Stimulated activated CD4-positive, alpha-beta T cell treated with anti-CD3 and anti-CD28 coated beads, Interleukin-1b, Interleukin-23, amount 100 ng/mL, for 48 hours (primary cell): ENCODE data around the gene IDH3B.

Source experiments
- DNase-seq: peaks from one replicate; pipeline ENCODE4 v3.0.0-alpha.2; 2020

The IDH3B gene

GRCh38 chr20:2655331-2656116, 8.5 kb downstream of the IDH3B start:
- DNase-seq = no peak

DNA sequence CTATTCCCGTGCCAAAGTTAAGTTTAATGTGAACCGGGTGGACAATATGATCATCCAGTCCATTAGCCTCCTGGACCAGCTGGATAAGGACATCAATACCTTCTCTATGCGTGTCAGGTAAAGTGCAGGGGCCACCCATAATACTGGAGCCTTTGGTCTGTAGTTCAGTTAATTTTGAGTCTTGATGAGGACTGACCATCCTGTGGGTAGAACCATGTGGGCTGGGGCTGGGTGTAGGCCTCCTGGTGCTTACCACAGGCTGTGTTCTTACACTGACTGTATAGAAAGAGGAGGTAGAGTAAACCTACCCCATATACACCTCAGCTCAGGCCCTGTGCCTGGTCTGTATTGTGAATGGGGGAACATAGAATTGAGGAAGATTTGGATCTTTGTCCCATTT, 9.2 kb downstream of the IDH3B start:
- DNase-seq = no peak

DNA sequence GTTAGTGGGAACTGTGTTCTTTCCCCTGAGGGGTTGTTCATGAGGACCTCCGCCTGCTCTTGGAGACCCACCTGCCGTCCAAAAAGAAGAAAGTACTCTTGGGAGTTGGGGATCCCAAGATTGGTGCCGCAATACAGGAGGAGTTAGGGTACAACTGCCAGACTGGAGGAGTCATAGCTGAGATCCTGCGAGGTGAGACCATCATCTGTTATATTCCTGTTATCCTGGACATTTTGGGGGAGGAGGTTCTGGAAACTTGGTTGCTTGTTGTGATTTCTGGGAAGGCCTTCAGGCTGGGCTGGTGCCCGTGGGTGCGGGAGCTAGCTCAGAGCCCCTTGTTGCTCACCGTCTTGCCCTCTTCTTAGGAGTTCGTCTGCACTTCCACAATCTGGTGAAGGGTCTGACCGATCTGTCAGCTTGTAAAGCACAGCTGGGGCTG, 9.6 kb downstream of the IDH3B start:
- no peak for DNase-seq

- no peak for DNase-seq
Measured at GRCh38 chr20:2653556-2654383, 10.2 kb downstream of the IDH3B start.

- DNase-seq = no peak
Measured at GRCh38 chr20:2652724-2653555, 11.1 kb downstream of the IDH3B start.

GRCh38 chr20:2651772-2652723, 12.0 kb downstream of the IDH3B start, which contains the start of gene NOP56:
TSS of gene NOP56 (plus strand) at chr20:2652632. CDS start at chr20:2652661, 29 bp downstream.
- peak; percentile 93 for DNase-seq

DNA sequence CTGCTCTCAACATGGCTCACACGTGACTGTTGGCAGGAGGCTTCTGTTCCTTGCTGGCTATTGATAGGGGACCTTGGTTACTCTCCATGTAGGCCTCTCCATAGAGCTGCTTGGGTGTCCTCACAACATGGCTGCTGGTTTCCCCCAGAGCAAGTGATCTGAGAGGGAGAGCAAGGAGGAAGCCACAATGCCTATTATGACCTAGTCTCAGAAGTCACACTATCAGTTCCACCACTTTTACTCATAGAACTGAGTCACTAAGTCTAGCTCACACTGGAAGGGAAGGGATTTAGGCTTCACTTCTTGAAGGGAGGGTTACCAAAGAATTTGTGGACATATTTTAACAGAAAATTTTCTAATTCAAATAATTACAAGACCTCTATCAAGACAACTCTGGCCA, 20.3 kb downstream of the IDH3B start:
- no peak for DNase-seq

GRCh38 chr20:2640899-2641298, 23.1 kb downstream of the IDH3B start:
- DNase-seq = no peak

DNA sequence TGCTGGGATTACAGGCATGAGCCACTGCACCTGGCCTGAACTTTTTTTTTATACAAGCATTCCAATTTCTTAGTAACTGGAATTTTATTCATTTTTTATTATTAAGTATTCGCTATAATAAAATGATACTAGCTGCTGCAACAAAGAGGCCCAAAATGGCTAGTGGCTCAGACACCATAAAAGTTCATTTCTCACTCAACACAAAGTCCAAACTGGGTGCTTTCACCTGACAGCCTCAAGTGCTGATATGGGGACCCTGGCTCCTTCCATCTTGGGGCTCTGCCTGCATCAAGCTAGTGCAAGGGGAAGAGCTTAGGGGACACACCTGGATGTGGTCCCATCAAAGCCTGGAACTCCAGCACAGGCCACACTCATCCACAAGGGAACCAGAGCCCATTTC, 23.8 kb downstream of the IDH3B start:
- DNase-seq = no peak

GRCh38 chr20:2637246-2637645, 26.8 kb downstream of the IDH3B start:
- DNase-seq = no peak

DNA sequence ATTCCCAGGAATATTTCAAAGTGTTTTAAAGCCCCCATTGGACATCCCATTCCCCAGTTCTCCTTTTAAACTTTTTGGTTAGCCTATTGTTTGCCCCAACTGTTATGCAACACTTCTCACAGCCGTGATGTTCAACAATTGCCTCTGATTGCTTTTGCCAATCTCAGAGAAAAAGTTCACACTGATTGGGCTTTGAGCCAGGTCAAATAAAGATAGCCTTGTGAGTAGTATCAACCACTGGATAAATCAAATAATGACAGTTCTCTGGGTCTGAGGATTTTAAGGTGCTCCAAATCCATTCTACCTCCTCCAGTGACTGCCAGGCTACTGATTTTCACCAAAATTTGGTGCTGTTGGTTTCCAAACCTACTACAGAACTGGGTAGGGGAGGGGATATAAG, 30.6 kb downstream of the IDH3B start:
- no peak for DNase-seq

- DNase-seq = no peak
Measured at GRCh38 chr20:2631228-2631627, 32.8 kb downstream of the IDH3B start.

GRCh38 chr20:2626853-2627541, 37.0 kb downstream of the IDH3B start:
- DNase-seq = no peak

GRCh38 chr20:2625062-2625461, 39.0 kb downstream of the IDH3B start:
- DNase-seq = no peak

- no peak for DNase-seq
Measured at GRCh38 chr20:2624190-2624589, 39.8 kb downstream of the IDH3B start.

- no peak for DNase-seq
Measured at GRCh38 chr20:2619961-2620595, 43.9 kb downstream of the IDH3B start.

DNA sequence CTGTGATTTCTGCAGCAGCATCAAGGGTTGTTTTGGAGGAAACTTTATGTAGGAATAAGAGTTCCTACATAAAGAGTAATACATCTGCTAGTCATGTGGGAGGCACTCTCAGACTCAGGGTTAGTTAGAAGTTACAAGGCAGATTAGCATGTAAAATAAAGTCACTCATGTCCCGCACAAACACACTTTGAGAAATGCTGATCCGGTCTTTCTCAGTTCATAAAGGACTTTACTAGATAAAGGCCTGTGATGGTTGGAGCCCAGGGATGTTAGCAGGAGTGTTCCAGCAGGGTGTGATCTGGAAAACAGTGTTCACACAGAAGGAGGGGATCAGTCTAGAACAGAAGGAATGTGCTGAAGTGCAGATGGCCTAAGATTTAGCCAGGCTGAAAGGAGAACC, 44.7 kb downstream of the IDH3B start:
- no peak for DNase-seq

DNA sequence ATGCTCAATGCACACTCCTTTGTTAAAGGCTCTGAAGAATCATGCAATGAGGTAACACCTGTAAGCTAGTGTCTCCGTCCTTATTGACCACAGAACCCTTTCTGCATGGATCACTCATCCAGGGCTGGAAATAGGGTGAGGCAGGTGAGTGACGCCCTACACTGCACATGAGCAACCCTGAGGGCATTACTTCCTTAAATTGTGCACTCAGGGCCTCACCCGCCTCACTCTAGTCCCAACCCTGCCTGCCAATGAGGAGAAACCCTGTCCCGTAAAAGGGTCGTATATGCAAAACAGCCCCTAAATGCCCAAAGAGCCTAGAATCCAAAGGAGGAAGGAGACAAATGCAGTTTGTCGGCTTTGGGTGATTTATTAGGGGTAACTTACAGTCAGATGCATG, 45.2 kb downstream of the IDH3B start:
- DNase-seq = no peak

DNA sequence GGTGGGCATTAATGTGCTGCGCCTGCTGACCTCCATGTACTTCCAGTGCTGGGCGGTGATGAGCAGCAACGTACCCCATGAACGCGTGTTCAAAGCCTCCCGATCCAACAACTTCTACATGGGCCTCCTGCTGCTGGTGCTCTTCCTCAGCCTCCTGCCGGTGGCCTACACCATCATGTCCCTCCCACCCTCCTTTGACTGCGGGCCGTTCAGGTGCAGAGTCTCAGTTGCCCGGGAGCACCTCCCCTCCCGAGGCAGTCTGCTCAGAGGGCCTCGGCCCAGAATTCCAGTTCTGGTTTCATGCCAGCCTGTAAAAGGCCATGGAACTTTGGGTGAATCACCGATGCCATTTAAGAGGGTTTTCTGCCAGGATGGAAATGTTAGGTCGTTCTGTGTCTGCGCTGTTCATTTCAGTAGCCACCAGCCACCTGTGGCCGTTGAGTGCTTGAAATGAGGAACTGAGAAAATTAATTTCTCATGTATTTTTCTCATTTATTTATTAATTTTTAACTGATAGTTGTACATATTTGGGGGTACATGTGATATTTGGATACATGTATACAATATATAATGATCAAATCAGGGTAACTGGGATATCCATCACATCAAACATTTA, 46.8 kb downstream of the IDH3B start:
- no peak for DNase-seq

DNA sequence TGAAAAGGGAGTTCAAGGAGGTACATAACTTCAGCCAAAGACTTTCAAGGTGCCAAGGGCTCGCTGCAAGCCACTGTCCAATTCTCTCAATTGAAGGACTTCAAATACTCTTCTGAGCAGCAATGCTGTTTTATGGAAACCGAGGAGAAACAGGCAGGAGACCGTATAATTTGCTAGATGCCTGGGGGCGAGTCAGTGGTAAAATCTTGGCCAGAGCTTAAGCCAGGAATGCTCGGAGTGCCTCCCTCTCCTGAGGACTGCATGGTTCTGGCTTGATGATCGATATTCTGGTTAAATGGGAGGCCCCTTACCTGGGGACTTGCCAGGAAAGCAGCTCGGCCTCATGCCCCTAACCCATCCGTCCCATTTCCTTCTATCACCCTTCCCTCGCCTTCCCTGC, 47.4 kb downstream of the IDH3B start:
- no peak for DNase-seq
